DOHH2 (cell line): ENCODE data around the gene C1QTNF8.

Experiments used
- CTCF ChIP-seq: fragments of 200-600 bp; sonication (generic); IDR thresholded peaks from one replicate; pipeline ENCODE4 v1.5.1; 2014; ENCODE audit warnings: antibody characterized with exemption, mild to moderate bottlenecking, low read depth, low read length; ENCODE audit not compliant: poor library complexity, severe bottlenecking
- EZH2phosphoT487 ChIP-seq: fragments of 200-600 bp; sonication (generic); IDR thresholded peaks from 2 replicates; pipeline ENCODE4 v1.6.1; 2017; ENCODE audit warnings: borderline replicate concordance, mild to moderate bottlenecking, antibody characterized with exemption, low read length, moderate library complexity, mixed read lengths

GRCh38 chr16:1089439-1089821 lies 6.6 kb downstream of the C1QTNF8 start:
- no peak for TF ChIP-seq CTCF
- no peak for TF ChIP-seq EZH2phosphoT487
